Bone marrow (tissue), 2 donors: ENCODE results near the gene ITGA2.
"Not testable (repeated sequence)": the region's sequence is repeated elsewhere in the genome, so short reads cannot be mapped to it uniquely, and the experiment has no call there.

Experiments
- DNase-seq, 2 donors: peaks; one replicate each; lab custom pipeline; 2025; lab: John Stamatoyannopoulos, UW

Gene ITGA2

DNA sequence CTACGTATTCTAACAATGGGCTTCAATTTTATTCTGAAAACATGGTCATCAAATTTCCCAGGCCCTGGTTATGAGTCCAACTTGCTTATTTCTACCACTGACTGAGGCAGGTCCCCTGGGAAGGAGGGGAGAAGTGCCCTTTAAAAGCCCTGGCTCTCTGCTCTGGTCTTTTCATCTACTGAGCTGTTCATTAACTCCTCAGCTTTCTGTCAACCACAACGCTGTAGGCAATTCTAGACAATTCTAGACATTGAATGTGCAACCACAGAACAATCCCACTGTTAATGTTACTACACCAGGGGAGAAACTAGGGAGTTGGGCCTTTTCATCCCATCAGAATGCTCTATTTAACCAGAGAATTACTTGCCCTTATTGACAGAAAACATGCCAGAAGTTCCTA, 110.4 kb downstream of the ITGA2 start:
- DNase-seq = no peak

DNA sequence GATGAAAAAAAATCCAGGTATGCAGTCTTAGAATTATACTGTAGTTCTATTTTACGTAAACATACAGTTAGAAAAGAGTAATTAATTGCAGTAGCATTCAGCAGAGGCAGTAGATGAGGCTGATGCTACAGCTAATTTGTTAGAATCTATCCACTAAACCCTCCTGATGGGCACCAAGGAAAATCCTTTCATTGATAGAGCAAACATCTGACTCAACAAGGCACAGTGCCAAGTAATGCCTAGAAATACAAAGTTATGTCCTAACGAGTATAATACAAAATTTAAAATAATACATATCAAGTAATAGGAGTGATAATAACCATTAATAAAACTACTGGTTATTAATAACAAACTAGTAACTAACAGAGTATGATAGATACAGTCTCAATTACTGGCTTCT, 111.5 kb downstream of the ITGA2 start:
- DNase-seq = no peak

DNA sequence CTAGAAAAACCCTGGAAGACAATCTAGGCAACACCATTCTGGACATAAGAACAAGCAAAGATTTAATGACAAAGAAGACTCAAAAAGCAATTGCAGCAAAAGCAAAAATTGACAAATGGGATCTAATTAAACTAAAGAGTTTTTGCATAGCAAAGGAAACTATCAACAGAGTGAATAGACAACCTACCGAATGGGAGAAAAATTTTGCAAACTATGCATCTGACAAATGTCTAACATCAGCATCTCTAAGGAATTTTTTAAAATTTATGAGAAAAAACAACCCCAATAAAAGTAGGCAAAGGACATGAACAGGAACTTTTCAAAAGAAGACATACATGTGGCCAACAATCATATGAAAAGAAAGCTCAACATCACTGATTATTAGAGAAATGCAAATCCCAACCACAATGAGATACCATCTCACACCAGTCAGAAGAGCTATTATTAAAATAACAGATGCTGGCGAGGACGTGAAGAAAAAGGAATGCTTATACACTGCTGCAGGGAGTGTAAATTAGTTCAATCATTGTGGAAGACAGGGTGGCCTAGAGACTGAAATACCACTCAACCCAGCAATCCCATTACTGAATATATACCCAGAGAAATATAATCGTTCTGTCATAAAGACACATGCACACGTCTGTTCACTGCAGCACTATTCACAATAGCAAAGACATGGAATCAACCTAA, 116.6 kb downstream of the ITGA2 start:
- DNase-seq = no peak

DNA sequence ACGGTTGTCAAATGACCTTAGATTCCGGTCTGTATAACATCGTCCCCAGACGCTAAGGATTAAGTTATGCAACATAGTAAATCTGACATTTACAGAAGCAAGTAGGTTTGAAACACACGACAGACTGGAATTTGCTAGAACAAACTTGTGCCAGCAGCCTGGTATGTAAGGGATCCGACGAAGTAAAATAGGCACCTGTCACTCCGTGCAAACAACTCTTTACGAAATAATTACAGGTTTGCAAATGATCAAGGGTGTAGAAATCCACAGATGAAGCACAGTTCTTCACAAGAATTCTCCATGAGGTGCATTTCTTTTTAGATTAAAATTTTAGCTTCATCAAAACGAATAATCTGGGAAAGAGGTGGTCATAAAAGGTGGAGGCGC, 119.9 kb downstream of the ITGA2 start:
- DNase-seq = no peak

DNA sequence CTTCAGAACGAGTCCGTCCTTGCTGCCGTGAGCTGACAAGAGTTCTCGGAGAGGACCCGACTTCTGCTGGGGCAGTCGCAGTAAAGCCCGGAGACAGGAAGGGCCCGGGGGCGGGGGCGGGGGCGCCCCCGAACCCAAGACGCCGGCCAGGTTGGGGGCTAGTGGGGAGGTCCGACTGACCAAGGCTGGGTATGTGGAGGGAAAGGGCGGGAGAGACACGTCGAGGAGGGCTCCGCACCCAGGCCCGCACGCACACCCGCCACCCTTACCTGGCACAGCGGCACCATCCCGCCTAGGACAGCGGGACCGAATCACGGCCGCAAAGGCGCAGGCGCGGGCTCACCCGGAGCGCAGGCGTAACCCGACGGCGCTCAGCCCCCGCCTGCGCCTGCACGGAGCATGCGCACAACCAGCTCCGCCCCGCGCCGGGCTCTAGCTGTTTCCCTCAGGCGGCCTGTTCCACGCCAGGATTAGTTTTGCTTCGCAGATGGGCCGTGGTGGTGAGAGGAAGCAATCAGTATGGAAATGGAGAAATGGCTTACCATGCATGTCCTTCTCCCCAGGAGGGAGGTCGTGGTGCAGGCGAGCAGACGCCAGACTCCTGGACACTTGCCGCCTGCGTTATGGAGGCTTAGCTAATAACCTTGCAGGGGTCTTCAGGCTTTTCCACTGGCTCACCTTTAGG, 120.4 kb downstream of the ITGA2 start, which contains the start of gene MOCS2:
TSS of gene MOCS2 (minus strand) at position 315 of the 685 bp plus-strand sequence. CDS start 2,583 bp downstream, outside the sequence.
- peak; percentile 45 to 67 for DNase-seq

DNA sequence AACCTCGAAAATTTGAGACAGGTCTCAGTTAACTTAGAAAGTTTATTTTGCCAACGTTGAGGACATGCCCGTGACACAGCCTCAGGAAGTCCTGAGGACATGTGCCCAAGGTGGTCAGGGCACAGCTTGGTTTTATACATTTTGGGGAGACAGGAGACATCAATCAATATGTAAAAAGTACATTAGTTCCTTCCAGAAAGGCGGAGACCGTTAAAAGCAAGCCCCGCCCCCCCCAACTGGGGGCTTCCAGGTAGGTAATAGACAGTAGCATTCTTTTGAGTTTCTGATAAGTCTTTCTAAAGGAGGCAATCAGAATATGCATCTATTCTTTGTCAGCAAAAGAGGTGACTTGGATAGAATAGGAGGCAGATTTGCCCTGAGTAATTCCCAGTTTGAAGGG, 121.0 kb downstream of the ITGA2 start:
- DNase-seq = no peak

DNA sequence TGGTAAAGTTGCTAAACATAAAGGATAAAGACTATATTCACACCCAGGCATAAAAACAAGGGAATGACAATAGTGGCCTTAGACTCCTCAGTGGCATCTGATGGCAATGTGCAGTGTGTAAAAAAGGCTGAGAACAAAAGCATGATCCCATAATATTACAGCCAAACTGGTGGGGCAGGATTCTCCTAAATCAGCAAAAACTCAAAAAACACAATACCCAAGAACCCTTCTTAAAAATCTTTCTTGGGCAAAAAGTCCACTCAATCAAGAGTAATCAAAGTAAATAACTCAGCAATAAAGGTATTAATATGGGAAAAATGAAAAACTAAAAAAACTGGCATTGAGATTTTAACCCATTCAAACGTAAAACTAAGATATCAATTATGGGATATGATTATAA, 122.0 kb downstream of the ITGA2 start:
- no peak for DNase-seq

DNA sequence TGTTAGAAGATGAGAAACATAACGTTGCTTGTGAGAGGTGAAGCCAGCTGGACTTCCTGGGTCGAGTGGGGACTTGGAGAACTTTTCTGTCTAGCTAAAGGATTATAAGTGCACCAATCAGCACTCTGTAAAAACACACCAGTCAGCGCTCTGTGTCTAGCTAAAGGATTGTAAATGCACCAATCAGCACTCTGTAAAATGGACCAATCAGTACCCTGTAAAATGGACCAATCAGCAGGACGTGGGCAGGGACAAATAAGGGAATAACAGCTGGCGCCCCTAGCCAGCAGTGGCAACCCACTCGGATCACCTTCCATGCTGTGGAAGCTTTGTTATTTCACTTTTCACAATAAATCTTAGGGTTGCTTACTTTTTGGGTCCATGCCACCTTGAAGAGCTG, 123.2 kb downstream of the ITGA2 start:
- DNase-seq = not testable (repeated sequence)

DNA sequence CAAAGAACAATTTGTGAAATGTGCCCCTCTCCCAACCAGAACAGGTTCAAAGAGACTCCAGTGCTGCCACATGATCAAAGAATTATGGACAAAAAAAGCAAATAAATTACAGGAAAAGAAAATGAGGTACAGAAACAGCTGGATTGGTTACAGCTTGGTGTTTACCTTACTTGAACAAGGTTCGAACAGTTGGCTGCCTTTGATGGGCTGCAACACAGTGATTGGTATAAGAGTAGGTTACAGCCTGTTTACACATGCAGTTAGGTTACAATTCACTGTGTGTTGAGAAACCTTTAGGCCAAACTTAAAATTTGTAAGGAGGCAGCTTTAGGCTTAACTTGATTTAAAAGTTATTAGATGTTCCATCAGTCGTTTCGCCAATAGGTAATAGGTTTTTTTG, 123.8 kb downstream of the ITGA2 start:
- no peak for DNase-seq

DNA sequence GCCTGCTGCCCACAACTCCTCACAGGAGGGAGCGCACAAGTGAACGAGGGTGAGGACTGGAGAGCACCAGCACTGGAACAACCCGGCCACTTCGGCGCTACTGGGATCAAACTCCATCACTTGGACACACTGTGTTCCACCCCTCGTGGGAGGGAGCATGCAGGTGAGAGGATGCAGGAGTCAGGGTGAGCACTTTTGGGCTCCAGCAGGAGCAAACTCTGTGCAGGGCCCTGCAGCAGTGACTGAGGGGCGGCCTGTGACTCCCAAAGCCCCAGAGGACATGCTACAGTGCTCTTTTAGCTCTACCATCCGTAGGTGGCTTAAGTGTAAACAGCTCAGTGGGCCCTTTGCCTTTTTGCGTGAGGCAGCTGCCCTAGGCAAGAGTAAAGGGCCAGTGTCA, 124.8 kb downstream of the ITGA2 start:
- no peak for DNase-seq

DNA sequence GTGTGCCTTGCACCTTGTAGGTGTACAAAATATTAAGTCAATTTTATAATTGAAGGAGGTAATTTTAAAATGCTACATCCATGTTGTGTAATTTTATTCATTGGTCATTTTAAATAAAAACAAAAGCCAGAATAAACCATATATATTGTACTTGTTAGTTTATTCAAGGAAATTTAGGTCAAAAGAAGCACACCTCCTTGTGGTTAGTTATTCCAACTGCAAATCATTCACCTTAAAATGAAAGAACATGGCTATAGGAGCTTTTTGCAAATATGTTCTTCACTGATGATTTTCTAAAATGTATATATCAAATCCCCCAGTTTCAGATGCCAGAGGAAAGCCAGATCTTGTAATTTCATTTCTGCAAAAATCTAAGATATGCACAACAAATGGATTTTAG, 125.8 kb downstream of the ITGA2 start:
- no peak for DNase-seq

DNA sequence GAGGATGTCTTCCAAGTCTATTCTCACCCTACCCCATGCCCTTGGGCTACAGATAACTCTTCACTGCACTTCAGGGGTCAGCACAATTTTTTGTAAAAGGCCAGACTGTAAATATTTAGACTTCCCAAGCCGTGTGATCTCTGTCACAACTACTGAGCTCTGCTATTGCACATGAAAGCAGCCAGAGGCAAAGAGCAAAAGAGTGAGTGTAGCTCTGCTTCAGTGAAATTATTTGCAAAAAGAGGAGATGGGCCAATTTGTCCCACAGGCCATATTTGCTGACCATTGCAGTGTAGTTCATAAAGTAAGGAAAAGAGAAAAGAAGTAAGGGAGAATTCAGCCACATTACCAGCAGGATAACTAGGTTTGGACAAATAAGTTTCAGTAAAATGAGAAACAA, 127.4 kb downstream of the ITGA2 start:
- DNase-seq = no peak

DNA sequence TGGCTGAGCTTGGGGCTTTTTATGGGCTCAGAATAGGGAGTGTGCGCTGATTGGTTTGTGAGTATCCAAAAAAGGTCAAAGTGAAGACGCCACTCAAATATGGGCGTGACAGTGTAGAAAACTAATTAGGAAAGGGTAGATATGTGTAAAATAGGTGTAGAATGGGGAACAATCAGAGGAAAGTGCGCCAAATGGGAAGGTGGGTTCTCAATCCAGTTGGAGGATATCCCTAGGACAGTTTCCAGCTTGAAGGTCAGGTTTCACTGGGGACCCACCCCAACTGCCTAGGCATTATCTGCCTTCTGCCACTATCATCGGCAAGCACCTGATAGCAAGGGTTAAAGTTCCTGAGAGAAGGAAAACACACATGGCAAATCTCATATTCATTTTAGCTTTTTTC, 129.7 kb downstream of the ITGA2 start:
- DNase-seq = no peak

DNA sequence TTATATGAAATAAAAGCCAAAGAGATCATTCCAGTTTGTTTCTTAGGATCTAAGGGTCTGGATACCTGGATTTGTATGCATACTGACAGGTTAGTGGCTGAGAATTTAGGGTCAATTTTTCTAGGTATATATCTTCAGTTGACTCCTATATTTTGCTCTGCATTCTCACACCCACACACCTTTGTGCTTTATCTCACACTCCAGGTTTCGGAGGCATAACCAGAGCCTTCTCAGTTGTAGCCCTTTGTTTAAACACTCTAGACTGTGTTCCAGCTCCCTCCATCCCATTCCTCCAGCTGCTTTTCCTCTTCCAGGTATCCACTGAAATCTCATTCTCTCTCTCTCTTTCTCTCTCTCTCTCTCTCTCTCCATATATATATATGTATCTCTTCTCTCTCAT, 131.0 kb downstream of the ITGA2 start:
- DNase-seq = no peak

DNA sequence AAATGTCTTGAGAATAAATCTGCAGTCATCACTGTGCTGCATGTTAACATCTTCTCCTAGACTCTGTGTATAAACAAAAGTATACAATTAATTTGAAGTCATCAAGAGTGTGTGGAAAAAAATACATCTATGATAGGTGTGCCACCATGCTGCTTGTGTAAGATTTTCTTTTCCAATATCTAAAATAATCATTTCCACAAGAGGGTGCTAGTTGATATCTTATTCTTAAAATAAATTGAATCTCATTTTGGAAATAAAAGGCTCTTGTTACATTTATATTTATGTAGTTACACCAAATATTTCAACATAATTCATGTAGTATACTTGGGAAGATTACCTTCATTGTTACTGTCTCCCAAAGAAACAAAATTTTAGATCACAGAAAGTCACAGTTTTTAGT, 134.6 kb downstream of the ITGA2 start:
- DNase-seq = no peak

DNA sequence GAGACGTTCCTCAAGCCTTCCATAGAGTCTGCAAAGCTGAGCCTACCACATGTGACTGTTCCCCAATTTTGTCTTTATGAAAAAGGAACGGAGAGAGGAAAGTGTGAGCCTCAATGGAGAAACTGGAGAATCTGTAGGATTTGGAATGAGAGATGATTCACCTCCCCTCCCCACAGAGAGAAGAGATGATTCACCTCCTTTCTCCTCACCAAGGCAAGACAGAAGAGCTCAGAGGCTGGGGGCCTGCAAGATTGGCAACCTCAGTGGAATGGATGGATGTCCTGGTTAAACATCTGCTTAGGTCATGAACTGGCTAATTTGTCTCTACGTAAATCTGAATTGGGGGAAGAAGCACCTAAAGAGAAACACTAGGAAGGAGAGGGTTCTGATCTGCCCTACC, 137.4 kb downstream of the ITGA2 start:
- DNase-seq = no peak

DNA sequence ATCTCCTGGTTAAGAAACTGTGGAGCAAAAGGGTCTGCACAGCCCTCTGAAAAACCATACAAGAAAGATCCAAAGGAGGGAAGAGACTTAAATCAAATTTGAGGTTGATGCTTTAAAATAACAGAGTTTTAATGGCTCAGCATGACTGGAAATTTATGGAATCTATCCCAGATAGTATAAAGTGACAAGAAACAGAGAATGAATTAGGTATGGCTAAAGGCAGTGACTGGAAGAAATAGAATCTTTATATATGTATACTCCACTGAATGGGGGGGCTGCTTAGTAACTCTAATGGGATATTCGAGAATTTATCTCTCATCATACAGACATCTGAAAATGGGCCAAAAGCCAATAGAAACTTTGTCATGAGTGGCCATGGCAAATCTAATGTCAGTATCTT, 138.0 kb downstream of the ITGA2 start:
- DNase-seq = no peak

DNA sequence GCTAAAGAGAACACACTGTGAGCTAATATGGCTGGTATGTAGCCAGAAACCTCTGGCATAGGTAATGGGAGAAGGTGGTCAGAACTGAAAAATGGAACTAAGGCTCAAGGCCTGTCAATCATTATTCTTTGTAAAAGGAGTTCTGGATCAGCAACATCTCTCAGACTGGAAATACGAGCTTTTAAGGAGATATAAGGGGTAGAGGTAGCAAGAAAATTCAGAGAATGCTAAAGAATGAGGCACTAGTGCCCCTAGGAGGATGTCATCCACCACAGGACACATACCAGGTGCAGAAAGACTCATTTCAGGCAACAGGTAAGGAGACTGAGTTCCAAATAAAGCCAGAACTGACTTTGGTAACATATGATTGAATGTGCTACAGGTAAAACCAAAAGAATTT, 139.3 kb downstream of the ITGA2 start:
- no peak for DNase-seq

DNA sequence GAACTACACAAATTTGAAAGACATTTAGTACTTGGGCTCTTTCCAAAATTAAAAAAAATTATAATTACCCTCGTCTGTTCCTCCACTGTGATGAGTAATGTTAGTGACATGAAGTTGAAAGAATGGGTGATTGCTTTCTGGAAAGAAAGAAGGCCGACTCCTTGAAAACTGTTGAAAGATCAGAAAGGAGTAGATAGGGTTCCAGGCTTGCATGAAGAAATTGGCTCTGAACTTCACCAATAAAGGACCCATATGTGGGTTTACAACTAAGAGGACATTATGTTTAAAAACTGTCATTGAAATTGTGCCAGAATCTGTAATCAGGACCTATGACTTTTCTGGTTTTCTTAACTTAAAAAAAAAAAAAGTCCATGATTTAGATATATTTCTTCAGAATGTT, 141.1 kb downstream of the ITGA2 start:
- DNase-seq = no peak

DNA sequence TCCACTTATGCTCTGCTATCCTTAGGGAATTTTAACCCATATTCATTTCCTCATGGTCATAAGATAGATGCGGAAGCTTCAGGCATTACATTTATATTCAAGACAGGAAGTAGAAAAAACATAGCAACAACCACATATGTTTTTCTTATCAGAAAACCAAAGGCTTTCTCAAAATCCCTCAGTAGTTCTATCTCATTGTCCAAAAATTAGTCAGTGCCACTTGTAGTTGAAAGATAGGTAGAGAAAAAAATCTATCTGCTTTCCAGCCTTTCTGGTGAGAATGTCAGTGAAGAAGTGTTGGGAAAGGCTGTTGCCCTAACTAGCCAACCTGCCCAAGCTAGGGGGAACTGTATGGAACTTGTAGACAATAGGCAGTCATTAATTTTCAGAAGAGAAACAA, 143.9 kb downstream of the ITGA2 start:
- no peak for DNase-seq
